GM21390 (cell line): ENCODE data around the gene LCP2.
"Not testable (repeated sequence)": the region's sequence is repeated elsewhere in the genome, so short reads cannot be mapped to it uniquely, and the experiment has no call there.

Experiments
- ATAC-seq: cut with Tn5 transposase; IDR thresholded peaks from one replicate; pipeline ENCODE4 v1.9.1; 2021; ENCODE audit not compliant: unreplicated experiment

Gene LCP2

DNA sequence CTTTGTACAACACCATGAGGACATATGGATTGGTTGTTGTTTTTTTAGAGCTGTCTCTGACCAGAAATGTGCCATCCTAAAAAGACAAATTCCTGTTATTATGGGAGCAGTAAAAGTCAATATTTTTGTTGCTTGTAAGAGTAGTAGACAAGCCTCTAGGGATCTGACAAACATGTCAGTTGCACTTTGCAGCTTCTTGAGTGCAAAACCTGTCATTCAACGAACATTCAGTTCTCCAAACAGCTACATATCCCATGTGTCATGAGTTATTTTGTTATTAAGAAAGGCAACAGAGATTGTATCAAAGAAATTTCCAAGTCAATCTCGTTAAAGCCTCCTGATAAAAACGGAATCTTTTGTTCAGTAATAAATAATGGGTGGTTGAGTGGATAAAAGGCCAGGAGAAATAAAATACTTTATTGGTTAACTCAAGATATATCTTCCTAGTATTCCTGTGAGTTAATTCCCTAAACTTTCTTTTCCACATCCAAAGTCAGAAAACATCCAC lies 46.7 kb downstream of the LCP2 start:
- ATAC-seq, result no peak

- no peak for ATAC-seq
These were observed 48.2 kb downstream of the LCP2 start for GRCh38 chr5:170249355-170249754.

GRCh38 chr5:170248931-170249227 lies 48.7 kb downstream of the LCP2 start:
- not testable (repeated sequence) for ATAC-seq

GRCh38 chr5:170248172-170248930 lies 49.2 kb downstream of the LCP2 start:
- no peak for ATAC-seq

GRCh38 chr5:170247363-170247762 lies 50.2 kb downstream of the LCP2 start:
- no peak for ATAC-seq

- no peak for ATAC-seq
These were observed 51.3 kb downstream of the LCP2 start for GRCh38 chr5:170246126-170246870.

GRCh38 chr5:170245436-170245835 lies 52.1 kb downstream of the LCP2 start:
- not testable (repeated sequence) for ATAC-seq

GRCh38 chr5:170238456-170239196 lies 59.0 kb downstream of the LCP2 start:
- ATAC-seq, result no peak

- ATAC-seq, result peak; percentile 88
These were observed 61.4 kb downstream of the LCP2 start for GRCh38 chr5:170235876-170236864.

- ATAC-seq, result no peak
These were observed 64.2 kb downstream of the LCP2 start for GRCh38 chr5:170233358-170233892.

DNA sequence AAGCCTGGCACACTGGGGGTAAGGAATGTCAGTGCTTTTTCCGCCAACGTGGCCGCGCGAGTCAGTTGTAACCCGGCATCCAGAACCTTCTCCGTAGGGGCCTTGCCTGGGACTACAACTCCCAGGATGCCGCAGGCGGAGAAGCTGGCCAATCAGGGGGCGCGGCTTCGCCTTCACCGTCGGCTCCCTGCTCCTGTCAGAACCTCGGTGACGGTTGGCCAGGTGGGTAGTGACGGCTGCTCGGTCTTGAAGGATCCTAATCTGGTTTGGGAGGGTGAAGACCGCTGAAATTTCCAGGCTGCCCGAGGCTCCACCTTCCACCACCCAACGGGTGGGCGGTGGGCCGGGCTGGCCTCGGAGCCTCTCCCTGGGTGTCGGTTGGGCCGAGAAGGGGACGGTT lies 64.8 kb downstream of the LCP2 start, which contains the start of gene C5orf58:
TSS of gene C5orf58 (plus strand) at position 200 of the 400 bp plus-strand sequence. CDS start 1,992 bp downstream, outside the sequence.
- no peak for ATAC-seq

DNA sequence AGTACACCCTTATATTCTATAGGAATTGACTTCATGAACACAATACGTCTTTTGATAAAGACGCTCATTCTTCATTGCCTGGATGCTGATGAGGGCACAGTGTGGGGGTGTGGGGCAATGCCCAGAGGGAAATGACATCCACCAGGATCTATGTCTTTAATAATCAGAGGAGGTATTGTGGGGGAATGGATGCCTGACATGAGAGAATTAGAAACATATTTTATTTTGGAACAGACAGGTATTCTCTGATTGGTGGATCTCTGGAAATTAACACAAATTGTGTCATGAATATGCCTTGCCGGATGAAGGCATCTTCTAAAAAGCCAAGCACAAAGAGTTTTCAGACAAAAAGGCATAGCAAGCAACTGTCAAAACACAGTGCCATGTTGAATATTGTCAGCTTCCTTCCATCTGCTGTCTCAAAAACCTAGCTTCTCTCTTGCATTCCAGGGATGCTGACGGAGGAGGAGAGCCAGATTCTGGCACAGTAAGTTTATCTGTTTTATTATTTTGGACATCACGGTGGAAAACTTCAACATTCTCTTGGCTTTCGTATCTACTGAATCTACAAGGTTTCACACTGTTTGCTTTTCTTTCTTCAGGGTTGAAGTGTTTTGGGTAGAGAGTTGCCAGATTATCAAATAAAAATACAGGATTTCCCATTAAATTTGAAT lies 68.7 kb downstream of the LCP2 start:
- no peak for ATAC-seq

DNA sequence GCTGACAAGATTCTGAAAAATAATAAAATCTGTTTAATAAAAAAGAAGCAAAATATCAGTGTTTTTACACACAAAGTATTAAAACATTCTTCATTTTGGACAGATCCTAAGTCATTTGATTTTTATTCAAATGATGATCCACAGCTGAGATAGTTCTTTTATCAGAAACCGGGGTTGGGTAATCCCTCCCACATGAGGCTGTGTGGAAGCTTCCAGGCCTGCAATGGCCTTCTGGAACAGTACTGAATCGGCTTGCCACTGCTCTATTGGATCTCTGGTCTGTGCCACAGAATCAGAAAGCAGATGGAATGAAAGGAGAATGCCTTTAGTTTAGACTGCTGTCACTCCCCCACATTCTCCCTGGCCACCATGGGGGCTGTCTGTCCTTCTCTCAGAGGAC lies 70.9 kb downstream of the LCP2 start:
- ATAC-seq, result no peak

GRCh38 chr5:170226129-170226615 lies 71.4 kb downstream of the LCP2 start:
- no peak for ATAC-seq

GRCh38 chr5:170225326-170226128 lies 72.0 kb downstream of the LCP2 start:
- ATAC-seq, result peak; percentile 63

DNA sequence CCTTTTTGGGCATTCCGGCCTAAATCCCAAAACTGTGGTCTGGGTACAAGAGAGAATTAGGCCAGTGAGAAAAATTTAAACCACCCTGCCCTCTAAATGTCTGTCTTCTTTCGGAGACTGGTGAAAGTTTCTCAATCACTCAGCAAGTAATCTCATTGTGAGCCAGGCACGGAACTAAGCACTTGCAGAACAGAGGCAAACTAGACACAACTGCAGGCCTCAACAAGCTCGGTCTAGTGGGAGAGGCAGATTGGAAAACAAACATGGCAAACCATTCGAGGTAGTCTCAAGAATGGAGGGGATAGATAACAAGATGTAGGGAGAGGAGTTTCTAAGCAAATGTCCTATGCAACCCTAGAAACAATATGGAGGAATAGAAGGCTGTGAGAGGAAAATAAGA lies 73.7 kb downstream of the LCP2 start:
- no peak for ATAC-seq

- no peak for ATAC-seq
These were observed 74.2 kb downstream of the LCP2 start for GRCh38 chr5:170223360-170223759.

GRCh38 chr5:170221327-170221741 lies 76.2 kb downstream of the LCP2 start:
- no peak for ATAC-seq
